Dermis lymphatic vessel endothelial cell (primary cell): ENCODE measurements around the gene DRP2. TPM values are rescaled to one million over a fixed set of nuclear protein-coding genes. Genes with fewer than 3 reads are reported as not detected.

ENCODE experiments used
- total RNA-seq: library from RNA; depleted of rRNA; stranded (reverse); fragments of >200 nt; gene quantifications from 2 replicates; pipeline ENCODE4 v1.2.1, GENCODE V29; 2014

Gene DRP2, protein sequence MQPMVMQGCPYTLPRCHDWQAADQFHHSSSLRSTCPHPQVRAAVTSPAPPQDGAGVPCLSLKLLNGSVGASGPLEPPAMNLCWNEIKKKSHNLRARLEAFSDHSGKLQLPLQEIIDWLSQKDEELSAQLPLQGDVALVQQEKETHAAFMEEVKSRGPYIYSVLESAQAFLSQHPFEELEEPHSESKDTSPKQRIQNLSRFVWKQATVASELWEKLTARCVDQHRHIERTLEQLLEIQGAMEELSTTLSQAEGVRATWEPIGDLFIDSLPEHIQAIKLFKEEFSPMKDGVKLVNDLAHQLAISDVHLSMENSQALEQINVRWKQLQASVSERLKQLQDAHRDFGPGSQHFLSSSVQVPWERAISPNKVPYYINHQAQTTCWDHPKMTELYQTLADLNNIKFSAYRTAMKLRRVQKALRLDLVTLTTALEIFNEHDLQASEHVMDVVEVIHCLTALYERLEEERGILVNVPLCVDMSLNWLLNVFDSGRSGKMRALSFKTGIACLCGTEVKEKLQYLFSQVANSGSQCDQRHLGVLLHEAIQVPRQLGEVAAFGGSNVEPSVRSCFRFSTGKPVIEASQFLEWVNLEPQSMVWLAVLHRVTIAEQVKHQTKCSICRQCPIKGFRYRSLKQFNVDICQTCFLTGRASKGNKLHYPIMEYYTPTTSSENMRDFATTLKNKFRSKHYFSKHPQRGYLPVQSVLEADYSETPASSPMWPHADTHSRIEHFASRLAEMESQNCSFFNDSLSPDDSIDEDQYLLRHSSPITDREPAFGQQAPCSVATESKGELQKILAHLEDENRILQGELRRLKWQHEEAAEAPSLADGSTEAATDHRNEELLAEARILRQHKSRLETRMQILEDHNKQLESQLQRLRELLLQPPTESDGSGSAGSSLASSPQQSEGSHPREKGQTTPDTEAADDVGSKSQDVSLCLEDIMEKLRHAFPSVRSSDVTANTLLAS
- under 0.01 TPM in 1 of 2 replicates, not detected in the other for total RNA-seq

DNA sequence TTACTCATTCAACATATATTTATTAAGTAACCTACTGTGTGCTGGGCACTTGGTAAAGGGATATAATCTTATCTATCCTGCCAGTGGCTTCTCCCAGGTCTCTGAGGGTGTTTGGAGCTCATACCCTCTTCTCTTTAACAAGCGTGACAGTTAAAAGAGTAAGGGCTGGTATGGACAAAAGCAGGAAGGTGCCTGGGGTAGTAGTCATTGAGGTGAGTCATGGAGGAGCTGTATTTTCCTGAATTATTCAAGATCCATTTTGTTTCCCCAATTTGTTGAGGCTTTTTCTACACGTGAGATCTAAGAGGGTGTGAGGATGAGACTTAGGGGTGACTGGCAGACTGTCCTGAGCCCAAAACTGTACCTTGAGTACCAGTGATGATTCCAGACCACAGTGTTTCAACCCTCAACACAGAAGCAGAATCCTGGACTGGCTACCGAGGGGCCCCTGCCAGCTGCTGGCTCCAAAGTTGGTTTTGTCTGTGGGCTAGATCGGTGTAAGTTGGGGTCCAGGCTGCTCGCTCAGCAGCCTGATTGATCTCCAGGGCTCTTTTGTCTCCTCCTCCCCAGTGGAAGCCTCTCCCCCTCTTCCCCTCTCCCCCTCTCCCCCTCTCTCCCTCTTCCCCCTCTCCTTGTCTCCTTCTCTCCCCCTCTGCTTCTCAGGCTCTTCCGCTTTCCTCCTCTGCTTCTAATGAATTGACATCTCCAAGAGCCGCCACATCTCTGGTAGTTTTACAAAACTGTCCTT is at the start of gene DRP2:
DRP2 (plus strand) TSS at position 671 of the 748 bp plus-strand sequence. CDS start 11,862 bp downstream, outside the sequence.

DNA sequence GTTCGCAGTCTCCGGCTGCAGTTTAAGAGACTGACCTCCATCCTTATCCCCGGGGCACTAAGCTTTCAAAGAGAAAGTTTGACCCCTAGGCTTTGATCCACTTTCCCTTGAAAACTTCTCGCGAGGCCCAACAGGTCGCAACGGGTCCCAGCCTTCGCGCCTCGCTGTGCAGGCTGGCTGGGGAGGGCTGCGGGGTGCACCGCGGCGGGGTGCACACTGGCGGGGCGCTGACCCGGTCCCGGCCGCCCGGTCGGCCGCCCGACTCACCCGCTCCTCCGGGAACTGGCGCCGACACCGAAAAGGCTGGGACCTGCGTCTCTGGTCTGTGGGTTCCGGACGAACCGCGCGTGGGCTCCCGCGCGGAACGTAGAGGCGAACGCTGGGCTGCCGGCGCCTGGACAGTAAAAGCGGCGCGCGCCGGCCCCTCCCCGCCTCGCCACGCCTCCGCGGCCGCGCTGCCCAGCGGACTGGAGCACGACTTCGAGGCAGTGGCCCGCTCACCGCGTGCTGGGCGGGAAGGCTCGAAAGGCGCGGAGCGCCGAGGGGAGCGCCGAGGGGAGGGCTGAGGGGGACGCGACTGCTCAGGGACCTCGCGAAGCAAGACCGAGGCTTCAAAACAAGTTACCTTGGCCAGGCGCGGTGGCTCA is 71.5 kb downstream of the DRP2 start, which contains the start of gene TAF7L:
TAF7L (minus strand) TSS at position 378 of the 647 bp plus-strand sequence. CDS start 3,791 bp downstream, outside the sequence.

Other genes starting within 250 kb of the DRP2 start
- 13.5 and 13.9 TPM in 2 replicates for gene TRMT2B, start 167.7 kb upstream of the DRP2 start, total RNA-seq
- gene TMEM35A, start 140.9 kb upstream of the DRP2 start, total RNA-seq = 0.60 and 0.65 TPM in 2 replicates
- gene CENPI, start 121.6 kb upstream of the DRP2 start, total RNA-seq = 4.6 and 5.2 TPM in 2 replicates
- gene TAF7L, start 71.5 kb downstream of the DRP2 start, total RNA-seq = under 0.01 TPM in 1 of 2 replicates, not detected in the other
- 1.6 and 3.4 TPM in 2 replicates for gene TIMM8A, start 129.0 kb downstream of the DRP2 start, total RNA-seq
- not detected in 2 replicates for gene BTK, start 166.4 kb downstream of the DRP2 start, total RNA-seq
- gene RPL36A, start 171.2 kb downstream of the DRP2 start, total RNA-seq = 277 and 518 TPM in 2 replicates
- gene GLA, start 188.1 kb downstream of the DRP2 start, total RNA-seq = 18.4 and 20.2 TPM in 2 replicates
- 103 and 108 TPM in 2 replicates for gene HNRNPH2, start 188.4 kb downstream of the DRP2 start, total RNA-seq